GM18858 (cell line): ENCODE results near the gene C5orf63.
"Not testable (repeated sequence)": the region's sequence is repeated elsewhere in the genome, so short reads cannot be mapped to it uniquely, and the experiment has no call there.

Experiments
- ATAC-seq: cut with Tn5 transposase; IDR thresholded peaks from one replicate; pipeline ENCODE4 v1.9.1; 2021; ENCODE audit not compliant: unreplicated experiment

Gene C5orf63

GRCh38 chr5:127072861-127073846 is at the start of gene C5orf63:
TSS of gene C5orf63 (minus strand) at chr5:127073502. CDS start at chr5:127058995, 14,507 bp downstream.
- peak; percentile 97 for ATAC-seq

GRCh38 chr5:127112347-127112864 is 39.1 kb upstream of the C5orf63 start:
- ATAC-seq: no peak

- peak; percentile 93 for ATAC-seq
Observed at GRCh38 chr5:127111112-127111511, 37.8 kb upstream of the C5orf63 start.

- ATAC-seq: not testable (repeated sequence)
Observed at GRCh38 chr5:127108624-127109260, 35.4 kb upstream of the C5orf63 start.

- ATAC-seq: no peak
Observed at GRCh38 chr5:127101935-127102334, 28.6 kb upstream of the C5orf63 start.

GRCh38 chr5:127101533-127101932 is 28.2 kb upstream of the C5orf63 start:
- no peak for ATAC-seq

- no peak for ATAC-seq
Observed at GRCh38 chr5:127098241-127098640, 24.9 kb upstream of the C5orf63 start.

- no peak for ATAC-seq
Observed at GRCh38 chr5:127097278-127097677, 24.0 kb upstream of the C5orf63 start.

- no peak for ATAC-seq
Observed at GRCh38 chr5:127096328-127096993, 23.2 kb upstream of the C5orf63 start.

- ATAC-seq: no peak
Observed at GRCh38 chr5:127094161-127094814, 21.0 kb upstream of the C5orf63 start.

GRCh38 chr5:127092690-127093089 is 19.4 kb upstream of the C5orf63 start:
- ATAC-seq: no peak

GRCh38 chr5:127089191-127089590 is 15.9 kb upstream of the C5orf63 start:
- ATAC-seq: no peak

- no peak for ATAC-seq
Observed at GRCh38 chr5:127088251-127088650, 14.9 kb upstream of the C5orf63 start.

GRCh38 chr5:127086589-127086988 is 13.3 kb upstream of the C5orf63 start:
- ATAC-seq: no peak

GRCh38 chr5:127085796-127086195 is 12.5 kb upstream of the C5orf63 start:
- no peak for ATAC-seq

GRCh38 chr5:127085371-127085770 is 12.1 kb upstream of the C5orf63 start:
- no peak for ATAC-seq

- ATAC-seq: no peak
Observed at GRCh38 chr5:127084656-127085055, 11.4 kb upstream of the C5orf63 start.

GRCh38 chr5:127083711-127084110 is 10.4 kb upstream of the C5orf63 start:
- ATAC-seq: no peak

- ATAC-seq: no peak
Observed at GRCh38 chr5:127079994-127080491, 6.7 kb upstream of the C5orf63 start.

GRCh38 chr5:127077366-127077765 is 4.1 kb upstream of the C5orf63 start:
- ATAC-seq: no peak
